ENCODE results near the gene OSBP2.

OSBP2 gene

DNA sequence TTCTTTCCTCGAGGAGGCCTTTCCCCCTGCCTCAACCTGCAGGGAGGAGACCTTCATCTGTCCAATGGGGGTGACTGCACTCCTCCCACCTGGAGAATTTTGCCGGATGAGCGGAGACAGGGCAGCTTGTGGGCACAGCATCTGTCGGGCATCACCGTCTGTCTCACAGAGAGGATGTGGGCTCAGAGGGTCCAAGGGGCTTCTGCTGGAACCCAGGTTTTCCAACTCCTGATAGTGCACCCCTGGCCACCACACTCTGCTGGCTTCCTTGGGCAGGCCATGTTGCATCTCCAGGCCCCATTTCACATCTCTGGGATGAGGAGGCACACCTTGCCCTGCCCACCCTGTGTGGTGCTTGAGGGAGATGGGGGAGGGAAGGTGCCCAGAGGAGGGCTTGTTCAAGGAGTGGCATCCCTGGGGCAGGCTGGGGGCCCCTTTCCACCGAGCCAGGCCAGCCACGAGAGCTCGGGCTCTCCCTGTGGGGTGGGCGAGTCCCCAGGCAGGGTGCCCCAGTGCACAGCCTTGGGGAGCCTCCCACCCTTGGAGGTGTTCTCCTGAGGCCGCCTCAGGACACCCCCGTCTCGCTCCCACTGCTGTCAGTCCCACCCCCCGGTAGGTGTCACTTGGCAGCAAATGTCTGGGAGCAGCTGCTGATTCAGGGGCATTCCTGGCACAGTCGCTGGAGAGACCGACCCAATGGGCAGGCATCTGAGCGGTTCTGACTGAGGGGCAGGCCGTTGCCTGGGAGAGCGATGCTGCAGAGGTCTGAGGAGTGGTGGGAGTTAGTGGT, 189.7 kb downstream of the OSBP2 start:
- DNase-seq = no peak

DNA sequence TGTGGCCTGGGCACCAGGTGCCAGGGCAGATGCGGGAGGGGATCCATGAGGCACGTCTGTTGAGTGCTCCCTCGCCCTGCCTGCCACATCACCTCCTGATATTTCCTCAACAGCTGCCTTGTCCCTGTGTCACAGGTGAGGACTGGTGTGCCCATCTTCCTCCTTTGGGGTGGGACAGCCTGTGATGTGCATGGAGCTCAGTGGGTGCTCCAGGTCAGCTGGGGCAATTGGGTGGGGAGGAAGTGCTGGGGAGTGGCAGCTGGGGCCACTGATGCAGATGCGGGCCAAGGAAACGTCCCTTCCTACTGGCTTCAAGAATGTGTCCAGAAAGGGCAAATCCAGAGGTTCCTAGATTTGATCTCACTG, 190.3 kb downstream of the OSBP2 start:
- no peak for DNase-seq

DNA sequence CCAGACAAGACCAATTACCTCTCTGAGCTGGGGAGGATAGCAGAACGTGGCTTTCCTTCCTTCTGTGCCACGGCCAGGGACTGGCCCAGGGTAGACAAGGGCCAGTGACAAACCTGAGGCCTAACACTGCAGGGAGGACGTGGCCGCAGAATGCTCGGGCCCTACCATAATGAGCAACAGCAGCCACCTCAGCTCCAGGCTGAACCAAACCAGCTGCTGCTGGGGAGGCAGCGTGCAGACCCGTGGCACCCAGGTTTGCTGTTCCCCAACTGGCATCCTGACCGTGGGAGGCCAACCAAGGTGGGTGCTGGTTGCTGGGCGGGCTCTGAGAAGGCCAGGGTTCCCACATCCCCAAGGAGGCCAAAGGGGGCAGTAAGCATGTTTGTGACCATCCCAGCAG, 190.9 kb downstream of the OSBP2 start:
- DNase-seq = no peak

DNA sequence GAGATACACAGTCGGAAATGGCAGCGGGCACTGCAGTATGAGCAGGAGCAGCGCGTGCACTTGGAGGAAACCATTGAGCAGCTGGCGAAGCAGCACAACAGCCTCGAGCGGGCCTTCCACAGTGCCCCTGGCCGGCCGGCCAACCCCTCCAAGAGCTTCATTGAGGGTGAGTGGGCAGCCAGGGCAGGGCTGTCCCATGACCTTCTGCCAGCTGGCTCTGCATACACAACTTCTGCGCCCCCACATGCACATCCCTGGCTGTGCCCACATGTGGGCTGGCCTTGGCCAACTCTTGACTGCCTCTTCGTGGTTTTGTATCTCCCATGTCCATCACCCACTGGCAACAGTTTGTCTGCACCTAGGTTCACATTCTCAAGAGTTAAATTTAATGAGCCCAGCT, 192.8 kb downstream of the OSBP2 start:
- no peak for DNase-seq

DNA sequence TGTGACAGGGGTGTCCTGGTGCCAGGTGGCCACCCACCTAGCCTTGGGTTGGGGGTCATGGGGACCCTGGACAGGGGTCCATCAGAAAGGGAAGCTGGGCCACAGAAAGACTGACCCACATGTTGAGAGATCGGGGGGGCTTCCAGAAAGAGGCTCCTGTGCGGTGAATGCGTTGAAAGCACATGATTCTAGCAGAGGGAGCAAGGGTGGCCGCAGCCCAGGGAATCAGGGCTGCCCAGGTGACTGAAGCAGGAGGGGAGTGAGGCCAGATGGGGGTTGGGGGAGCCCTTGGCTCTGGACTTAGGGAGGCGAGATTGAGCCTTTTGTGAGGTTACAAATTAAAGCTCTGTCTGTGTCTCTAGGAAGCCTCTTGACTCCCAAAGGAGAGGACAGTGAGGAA, 193.2 kb downstream of the OSBP2 start:
- DNase-seq = no peak

DNA sequence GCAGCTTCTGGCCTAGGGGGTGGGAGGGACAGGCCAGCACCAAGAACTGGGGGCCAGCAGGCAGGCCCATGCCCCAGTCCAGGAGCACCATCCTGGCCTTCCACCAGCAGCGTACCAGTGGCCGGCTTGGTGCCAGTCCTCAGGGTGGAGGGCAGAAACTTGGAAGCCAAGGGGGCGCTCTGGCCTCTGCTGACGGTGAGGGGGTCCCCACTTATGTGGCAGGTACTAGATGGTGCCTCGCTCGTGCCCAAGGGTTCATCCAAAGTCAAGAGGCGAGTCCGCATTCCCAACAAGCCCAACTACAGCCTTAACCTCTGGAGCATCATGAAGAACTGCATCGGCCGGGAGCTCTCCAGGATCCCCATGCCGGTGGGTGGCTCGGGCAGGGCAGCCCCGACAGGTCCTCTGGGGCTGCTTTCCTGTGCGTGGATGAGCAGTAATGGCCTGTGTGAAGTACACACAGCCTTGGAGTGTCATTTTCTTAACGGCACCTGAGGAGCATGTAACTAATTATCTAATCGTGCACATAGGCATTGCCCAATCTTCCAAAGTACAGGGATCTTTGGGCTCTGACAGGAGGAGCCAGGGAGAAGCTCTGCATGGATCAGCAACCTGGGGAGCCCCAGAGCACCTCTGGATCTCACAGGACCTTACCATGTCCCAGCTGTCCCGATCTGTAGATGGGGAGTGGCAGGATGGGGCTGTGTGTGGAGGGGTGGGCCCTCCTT, 194.8 kb downstream of the OSBP2 start:
- no peak for DNase-seq

DNA sequence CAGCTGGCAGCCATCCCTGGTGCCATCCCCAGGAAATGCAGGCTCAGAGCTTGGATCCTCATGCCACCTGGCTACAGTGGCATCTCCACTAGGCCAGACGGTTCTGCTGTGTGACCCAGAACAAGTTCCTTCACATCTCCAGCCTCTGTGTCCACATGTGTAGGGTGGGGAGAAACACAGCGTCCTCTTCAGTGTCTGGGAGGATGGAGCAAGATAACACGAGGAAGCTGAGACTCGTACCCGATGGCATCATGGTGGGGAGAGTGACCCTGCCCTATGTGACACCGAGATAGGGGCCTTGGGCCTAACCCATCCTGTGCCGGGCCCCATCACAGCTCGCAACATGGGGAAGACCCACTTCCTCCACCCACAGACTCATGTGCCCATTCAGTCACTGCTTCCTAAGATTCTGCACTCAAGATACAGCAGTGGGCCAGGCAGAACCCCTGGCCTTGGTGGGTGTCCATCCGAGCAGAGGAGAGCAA, 195.4 kb downstream of the OSBP2 start:
- no peak for DNase-seq

DNA sequence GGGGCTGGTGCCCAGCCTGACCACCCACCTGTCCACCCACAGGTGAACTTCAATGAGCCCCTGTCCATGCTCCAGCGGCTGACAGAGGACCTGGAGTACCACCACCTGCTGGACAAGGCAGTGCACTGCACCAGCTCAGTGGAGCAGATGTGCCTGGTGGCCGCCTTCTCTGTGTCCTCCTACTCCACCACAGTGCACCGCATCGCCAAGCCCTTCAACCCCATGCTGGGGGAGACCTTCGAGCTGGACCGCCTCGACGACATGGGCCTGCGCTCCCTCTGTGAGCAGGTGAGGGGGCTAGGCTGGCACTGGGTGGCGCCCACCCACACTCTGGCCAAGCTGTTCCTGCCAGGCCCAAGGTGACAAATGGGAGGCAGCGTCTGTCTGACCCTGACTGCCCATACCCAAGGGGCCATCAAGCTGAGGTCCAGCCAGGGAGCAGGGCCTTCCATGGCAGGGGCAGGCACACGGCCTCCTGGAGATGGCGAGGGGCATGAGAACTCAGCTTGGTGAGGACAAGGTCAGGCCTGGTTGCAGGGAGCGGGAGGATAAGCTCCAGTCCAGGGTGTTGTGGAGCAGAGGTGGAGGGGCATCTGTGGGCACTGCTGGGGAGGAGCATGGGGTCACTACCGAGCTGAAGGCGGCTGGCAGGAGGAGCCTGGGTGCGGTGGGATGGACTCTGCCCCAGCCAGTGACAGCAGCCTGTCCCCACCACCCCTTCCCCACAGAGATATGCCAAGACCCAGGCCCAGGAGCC, 196.2 kb downstream of the OSBP2 start:
- no peak for DNase-seq

DNA sequence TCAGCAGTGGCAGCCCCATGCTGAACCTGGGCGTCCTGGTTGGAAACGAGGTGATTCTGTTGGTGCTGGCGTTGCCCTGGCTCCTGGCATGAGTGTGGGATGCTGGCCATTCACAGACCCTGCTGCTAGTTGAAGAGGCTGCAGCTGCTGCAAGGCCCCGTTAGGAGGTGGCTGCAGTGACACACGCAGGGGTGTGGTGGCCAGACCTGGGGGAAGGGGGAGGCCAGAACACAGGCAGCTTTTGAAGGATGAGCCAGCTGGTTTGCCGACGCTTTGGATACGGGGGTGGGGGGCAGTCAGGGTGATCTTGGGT, 196.7 kb downstream of the OSBP2 start:
- DNase-seq = no peak

DNA sequence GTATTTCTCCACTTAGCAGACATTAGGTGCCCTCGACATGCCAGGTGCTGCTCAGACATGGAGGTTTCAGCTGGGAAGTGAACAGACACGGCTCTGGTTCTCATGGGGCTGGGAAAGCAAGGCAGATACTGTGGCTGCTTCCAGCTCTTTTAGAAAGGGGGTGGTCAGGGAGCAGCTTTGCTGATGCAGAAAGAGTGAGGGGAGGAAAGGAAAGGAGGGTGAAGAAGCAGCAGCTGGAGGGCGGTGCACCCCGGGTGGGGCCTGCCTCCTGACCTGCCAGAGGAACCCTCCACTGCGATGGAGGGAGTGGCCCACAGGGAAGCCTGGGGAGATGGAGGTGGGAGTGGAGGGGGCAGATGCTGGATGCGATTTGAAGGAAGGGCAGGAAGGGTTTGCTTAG, 197.1 kb downstream of the OSBP2 start:
- no peak for DNase-seq

DNA sequence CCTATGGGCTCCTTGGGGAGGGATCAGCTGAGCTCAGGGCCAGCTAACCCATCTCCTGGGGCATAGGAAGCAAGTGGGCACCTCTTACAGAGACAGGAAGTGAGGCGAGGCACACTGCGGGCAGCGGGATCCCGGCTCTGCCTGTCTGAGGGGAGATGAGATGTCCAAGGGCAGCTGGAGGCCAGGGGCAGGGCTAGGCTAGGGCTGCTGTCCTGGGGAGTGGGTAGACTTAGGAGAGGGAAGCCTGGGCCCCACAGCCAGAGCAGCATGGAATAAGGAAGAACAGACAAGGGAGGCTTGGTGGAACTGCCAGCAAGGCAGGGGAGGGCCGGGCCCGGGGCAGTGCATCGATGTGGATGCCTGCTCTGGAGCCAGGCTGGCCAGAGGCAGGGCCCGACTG, 197.6 kb downstream of the OSBP2 start:
- no peak for DNase-seq

DNA sequence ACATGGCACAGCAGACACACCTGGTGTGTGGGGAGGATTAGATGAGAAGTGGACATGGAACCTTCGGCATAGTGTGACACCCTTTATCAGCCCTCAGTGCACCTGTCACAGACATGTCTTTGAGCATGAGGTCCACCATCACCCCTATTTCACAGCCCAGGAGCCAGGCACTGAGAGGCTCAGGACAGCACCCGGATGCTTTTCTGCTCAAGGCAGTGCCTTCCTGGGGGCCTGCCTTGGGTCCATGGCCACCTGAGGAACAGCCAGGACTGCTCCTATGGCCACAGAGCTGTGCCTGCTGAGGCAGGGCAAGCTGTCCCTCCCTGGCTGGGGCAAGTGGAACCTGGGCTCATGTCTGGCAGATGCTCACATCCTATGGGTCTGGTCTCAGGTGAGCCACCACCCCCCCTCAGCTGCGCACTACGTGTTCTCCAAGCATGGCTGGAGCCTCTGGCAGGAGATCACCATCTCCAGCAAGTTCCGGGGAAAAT, 198.1 kb downstream of the OSBP2 start:
- DNase-seq = no peak

DNA sequence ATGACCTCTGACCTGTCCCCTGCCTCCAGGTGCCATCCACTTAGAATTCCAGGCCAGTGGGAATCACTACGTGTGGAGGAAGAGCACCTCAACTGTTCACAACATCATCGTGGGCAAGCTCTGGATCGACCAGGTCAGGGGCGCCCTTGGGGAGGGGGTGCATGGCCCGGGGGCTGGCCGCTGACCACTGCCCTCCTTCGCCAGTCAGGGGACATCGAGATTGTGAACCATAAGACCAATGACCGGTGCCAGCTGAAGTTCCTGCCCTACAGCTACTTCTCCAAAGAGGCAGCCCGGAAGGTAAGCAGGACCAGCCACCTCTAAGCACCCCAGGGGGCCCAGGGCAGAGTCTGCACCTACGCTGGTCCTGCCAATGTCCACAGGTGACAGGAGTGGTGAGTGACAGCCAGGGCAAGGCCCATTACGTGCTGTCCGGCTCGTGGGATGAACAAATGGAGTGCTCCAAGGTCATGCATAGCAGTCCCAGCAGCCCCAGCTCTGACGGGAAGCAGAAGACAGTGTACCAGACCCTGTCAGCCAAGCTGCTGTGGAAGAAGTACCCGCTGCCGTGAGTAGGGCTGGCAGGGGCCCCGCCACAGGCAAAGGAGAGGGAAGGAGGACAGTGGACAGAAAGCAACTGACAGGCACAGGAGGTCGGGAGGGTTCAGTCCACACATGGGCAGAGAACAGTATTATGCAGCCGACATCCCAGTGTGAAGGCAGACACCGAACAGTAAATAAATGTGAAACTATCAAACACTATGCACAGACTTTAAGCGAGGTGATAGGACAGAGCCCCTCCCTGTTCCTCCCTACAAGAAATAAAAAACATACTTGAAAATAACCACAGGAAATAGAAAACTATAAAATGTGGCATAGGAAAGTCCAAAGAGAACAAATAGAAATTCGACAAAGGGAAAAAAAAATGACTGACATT, 199.0 kb downstream of the OSBP2 start:
- DNase-seq = no peak

DNA sequence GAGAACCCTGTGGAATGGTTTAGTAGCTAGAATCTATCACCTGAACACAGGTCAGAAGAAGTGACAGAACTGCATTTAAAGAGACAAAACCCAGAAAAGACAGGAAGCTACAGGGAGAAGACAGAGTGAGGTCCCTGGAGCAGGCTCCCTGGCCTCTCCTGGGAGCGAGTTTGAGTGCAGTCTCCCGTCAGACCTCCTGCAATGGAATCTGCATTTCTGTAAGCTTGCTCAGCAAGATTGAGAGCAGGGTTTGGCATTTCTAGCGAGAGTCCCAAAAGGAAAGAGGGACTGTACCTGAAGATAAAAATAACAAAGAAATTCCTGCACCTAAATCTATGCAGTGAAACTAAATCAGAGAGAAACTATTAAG, 199.7 kb downstream of the OSBP2 start:
- no peak for DNase-seq

DNA sequence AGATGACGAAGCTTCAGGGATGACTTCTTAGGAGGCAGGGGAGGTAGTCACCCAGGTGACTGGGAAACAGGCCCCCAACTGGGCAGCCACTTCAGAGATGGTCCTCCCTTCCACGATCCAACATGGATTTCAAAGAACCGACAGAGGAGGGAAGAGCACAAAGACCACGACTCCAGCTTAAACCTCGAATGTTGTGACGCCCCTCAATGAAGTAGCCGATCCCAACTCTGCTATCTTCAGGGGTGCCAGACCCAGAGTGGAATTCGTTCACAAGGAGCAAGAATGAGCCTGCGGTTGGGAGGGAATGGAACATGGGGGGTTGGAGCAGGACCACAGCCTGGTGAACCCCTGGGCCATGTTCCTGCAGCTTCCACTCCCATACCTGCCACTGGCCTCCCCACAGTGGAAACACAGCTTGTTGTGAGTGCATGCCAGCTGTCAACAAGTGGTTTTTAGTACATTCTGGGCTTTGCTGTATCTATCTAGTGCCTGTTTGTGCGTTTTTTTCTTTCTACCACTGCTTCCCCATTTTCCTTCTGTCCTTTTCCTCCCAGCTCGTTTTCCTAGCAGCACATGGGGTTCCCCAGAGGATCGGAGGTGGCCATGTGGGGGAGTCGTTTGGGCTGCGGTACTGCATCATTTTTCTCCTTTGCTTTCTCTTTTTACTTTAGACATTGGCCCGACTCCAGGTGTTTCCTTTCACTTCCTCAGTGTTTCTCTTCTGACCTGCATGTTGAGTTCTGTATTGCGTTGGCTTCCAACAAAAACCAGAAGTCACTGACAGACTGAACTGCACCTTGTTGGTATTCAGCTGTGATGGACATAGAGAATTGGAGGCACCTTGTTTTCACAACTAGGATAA, 208.1 kb downstream of the OSBP2 start:
- DNase-seq = no peak

DNA sequence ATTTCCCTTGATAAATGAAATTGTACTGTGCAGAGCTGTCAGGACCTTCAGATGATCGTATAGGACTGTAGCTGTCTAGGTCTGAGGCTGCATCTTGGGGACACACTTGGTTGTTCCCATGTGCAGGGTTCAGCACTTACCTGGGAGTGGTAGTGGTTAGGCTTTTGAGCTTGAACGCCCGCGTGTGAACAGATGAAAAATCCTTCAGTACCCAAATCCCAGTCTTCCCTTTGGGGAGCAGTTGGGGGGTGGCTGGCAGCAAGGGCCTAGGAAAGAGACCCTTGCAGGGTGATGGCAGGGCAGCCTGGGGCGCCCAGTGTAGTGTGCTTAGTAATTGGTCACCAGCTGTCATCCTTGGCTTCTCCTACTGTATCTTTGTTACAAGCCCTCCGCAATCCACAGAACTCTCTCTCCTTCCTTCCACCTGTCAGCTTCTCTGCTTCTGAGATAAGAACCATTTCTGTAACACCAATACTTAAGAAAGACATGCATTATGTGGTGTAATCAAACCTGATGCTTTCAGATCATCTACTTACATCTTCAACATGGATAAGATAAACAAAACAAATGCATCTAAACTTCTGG, 209.3 kb downstream of the OSBP2 start:
- DNase-seq = no peak

DNA sequence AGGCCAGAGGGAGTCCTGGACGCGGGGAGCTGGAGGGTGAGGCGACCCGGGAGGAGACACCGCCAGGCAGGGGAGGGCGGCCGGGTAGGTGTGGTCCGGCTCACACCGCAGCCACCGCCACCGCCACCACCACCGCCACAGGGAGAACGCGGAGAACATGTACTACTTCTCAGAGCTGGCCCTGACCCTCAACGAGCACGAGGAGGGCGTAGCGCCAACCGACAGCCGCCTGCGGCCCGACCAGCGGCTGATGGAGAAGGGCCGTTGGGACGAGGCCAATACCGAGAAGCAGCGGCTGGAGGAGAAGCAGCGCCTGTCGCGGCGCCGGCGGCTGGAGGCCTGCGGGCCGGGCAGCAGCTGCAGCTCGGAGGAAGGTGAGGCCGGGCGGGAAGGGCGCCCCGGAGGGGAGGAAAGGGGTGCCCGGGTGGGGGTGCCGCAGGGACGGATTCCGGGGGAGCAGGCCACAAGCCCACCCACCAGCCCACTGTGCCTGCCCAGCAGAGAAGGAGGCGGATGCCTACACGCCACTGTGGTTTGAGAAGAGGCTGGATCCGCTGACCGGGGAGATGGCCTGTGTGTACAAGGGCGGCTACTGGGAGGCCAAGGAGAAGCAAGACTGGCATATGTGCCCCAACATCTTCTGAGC, 211.1 kb downstream of the OSBP2 start:
- no peak for DNase-seq

DNA sequence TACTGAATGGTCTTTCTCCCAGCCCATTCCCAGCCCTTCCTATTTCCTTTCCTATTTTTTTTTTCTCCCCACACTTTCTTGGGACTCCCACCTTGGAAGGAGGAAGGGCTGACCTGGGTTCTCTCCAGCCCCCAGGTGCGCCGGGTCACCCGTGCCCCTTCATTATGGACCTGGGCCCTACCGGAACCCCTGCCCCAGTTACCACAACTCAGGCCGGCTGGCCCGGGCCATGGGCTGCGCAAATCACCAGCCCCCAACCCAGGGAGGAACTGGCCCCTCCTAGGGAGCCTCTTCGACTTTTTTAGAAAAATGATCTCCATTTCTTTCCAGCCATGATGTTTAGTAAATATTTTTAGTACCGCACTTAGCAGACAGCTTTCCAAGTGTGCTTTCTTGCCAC, 211.7 kb downstream of the OSBP2 start:
- DNase-seq = no peak

DNA sequence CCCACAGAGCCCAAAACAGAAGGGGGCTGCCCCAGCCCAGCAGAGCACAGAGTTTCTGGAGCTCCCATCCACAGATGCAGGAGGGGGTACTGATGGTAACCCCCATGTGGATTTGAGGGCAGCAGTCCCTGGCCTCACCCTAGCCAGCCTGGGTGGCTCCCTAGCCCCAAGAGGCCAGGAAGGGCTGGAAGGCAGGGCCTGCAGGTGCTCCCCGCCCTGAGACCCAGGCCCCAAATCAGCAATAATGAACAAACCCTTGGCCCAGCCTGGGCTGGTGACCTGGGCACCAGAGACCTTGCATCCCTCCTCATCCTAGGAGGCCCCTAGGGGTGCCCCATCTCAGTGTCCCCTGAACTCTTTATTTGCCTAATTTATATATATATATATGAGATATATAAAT, 212.3 kb downstream of the OSBP2 start:
- no peak for DNase-seq

DNA sequence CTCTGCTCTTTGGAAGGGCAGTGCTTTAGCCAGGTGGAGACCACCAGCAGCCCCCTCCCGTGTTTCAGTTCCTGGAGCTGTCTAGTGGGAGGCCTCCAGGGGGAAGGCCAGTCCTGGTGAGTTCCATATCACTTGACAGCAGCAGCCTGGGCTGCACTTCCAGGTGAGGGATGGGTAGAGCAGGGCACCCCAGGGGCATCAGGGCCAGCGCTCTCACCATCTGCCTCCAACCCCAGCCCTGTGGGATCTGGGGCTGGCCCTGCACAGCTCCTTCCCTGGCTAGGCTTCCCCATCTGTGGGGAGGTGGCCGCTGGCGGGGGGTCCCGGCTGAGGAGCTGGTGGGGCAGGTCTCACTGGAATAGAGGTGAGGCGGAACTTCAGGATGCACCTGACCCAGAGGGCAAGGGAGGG, 213.4 kb downstream of the OSBP2 start:
- DNase-seq = no peak

DNA sequence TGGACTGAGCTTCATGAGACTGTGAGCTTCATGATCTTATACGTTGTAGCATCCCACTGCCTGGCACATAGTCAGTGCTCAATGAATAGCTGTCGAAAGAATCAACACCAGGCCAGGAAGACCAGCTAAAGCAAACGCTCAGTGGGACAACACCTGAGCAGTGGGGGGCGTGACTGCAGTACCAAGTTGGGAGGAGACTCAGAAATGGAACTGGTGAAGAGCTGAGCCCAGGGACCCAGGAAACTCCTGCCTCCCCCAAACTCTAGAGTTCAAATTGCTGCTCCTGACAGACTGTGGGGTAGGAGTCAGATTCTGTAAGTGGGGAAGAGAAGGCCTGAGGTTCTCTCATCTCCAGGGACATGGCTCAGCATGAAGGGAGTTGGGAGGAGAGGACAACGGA, 214.6 kb downstream of the OSBP2 start:
- DNase-seq = no peak
